PC-9 (cell line): ENCODE measurements around the gene WDFY3. TPM values are rescaled to one million over a fixed set of nuclear protein-coding genes. Genes with fewer than 3 reads are reported as not detected.

ENCODE experiments used
- BruUV-seq: library from RNA; stranded (reverse); fragments of 400-500 nt; replicated peaks from 2 replicates; lab custom pipeline; 2021; lab: Mats Ljungman, UMichigan
- CTCF ChIA-PET: fragments of 300-600 bp; sonication (Branson Sonifier 250); formaldehyde crosslinking; loops from one replicate; lab custom pipeline; 2022; ENCODE audit warnings: antibody characterized with exemption; lab: Charles Lee
- POLR2A ChIA-PET: fragments of 300-600 bp; sonication (Branson Sonifier 250); formaldehyde crosslinking; loops from one replicate; lab custom pipeline; 2022; ENCODE audit warnings: antibody characterized with exemption; ENCODE audit not compliant: unreplicated experiment; lab: Charles Lee
- DNase-seq, 2 experiments: peaks; one replicate each; pipeline versions ENCODE4 v3.0.0 to v3.0.0-alpha.2; 2015 to 2022; ENCODE audit warnings: mixed read lengths in 1 of 2
- H2AFZ ChIP-seq: fragments of 200-600 bp; sonication (generic); 2 replicates; pipeline ENCODE4 v1.8.1; 2017; ENCODE audit warnings: antibody characterized with exemption
- H3F3A ChIP-seq: fragments of 200-600 bp; sonication (generic); 2 replicates; pipeline ENCODE4 v1.8.1; 2017; ENCODE audit warnings: antibody characterized with exemption, mild to moderate bottlenecking, low read depth; ENCODE audit not compliant: insufficient read depth
- H3K27ac ChIP-seq: fragments of 200-600 bp; sonication (generic); 2 replicates; pipeline ENCODE4 v1.6.1; 2016; ENCODE audit warnings: mixed run types
- H3K27me3 ChIP-seq: fragments of 200-600 bp; sonication (generic); 2 replicates; pipeline ENCODE4 v1.6.1; 2016; ENCODE audit warnings: low read depth, mixed run types; ENCODE audit not compliant: insufficient read depth
- H3K36me3 ChIP-seq: fragments of 200-600 bp; sonication (generic); 2 replicates; pipeline ENCODE4 v1.6.1; 2016; ENCODE audit warnings: low read depth, mixed run types
- H3K4me1 ChIP-seq: fragments of 200-600 bp; sonication (generic); replicated peaks from 2 replicates; pipeline ENCODE4 v1.6.1; 2016; ENCODE audit warnings: mixed run types; ENCODE audit not compliant: insufficient read depth
- H3K4me2 ChIP-seq: fragments of 200-600 bp; sonication (generic); 2 replicates; pipeline ENCODE4 v1.6.1; 2017; ENCODE audit warnings: mixed run types
- H3K4me3 ChIP-seq: fragments of 200-600 bp; sonication (generic); 2 replicates; pipeline ENCODE4 v1.6.1; 2016; ENCODE audit warnings: mixed run types
- H3K79me2 ChIP-seq: fragments of 200-600 bp; sonication (generic); 2 replicates; pipeline ENCODE4 v1.6.1; 2017; ENCODE audit warnings: low read depth, mixed run types
- H3K9me2 ChIP-seq: fragments of 200-600 bp; sonication (generic); 2 replicates; pipeline ENCODE4 v1.8.1; 2017; ENCODE audit warnings: mild to moderate bottlenecking; ENCODE audit not compliant: insufficient read depth
- H3K9me3 ChIP-seq: fragments of 200-600 bp; sonication (generic); 2 replicates; pipeline ENCODE4 v1.8.1; 2016; ENCODE audit warnings: low read depth; ENCODE audit not compliant: insufficient read depth
- H4K20me1 ChIP-seq: fragments of 200-600 bp; sonication (generic); 2 replicates; pipeline ENCODE4 v1.8.1; 2017; ENCODE audit not compliant: insufficient read depth
- CTCF ChIP-seq: fragments of 200-600 bp; sonication (generic); conservative IDR thresholded peaks from 2 replicates; pipeline ENCODE4 v1.6.1; 2017; ENCODE audit warnings: mixed run types, antibody characterized with exemption, mild to moderate bottlenecking, moderate library complexity
- EZH2 ChIP-seq: fragments of 200-600 bp; sonication (generic); IDR thresholded peaks from 2 replicates; pipeline ENCODE4 v1.8.0; 2017; ENCODE audit warnings: antibody characterized with exemption, low read depth
- intact Hi-C: fragments of 100-400 bp; cut with micrococcal nuclease; formaldehyde crosslinking; loops from one replicate; pipeline ENCODE4 v1.10.0; 2022; ENCODE audit not compliant: unreplicated experiment
- total RNA-seq: library from RNA; stranded (reverse); gene quantifications from 2 replicates; pipeline ENCODE4 v1.2.3, GENCODE V29; 2021

The WDFY3 gene
- total RNA-seq, 1 experiment from 2014 or later = 35.4 TPM

- Histone ChIP-seq H3K9me3 (no peaks in the 10 kb centered on the region), H2AFZ (no peak overlapping the region), H3K27ac (no peak overlapping the region), H3F3A (peaks cover 12% of the 10 kb centered on the region; the same call in 1 of the 2 replicates), H3K4me2 (no peak overlapping the region), H3K36me3 (no peaks in the 10 kb centered on the region), H4K20me1 (no peaks in the 10 kb centered on the region), H3K27me3 (no peaks in the 10 kb centered on the region), H3K9me2 (no peaks in the 10 kb centered on the region), H3K4me1 (peaks cover 20% of the 10 kb centered on the region), H3K79me2 (no peaks in the 10 kb centered on the region), H3K4me3 (no peak overlapping the region)
- no peak for TF ChIP-seq EZH2
- no peak for TF ChIP-seq CTCF
- BruUV-seq = no TSS peak
- ChIA-PET POLR2A (no interaction called here), CTCF (no interaction called here)
- DNase-seq = no peak
- intact Hi-C loops = no loop called here
These were observed 288.5 kb downstream of the WDFY3 start for GRCh38 chr4:84677995-84678394.

GRCh38 chr4:84677093-84677492 is 289.4 kb downstream of the WDFY3 start:
- Histone ChIP-seq H3K36me3 (0 out of 2 replicates have a peak, but pooled peaks cover 4% of the 10 kb centered on the region), H2AFZ (no peak overlapping the region), H3F3A (peaks cover 13% of the 10 kb centered on the region; the same call in 1 of the 2 replicates), H3K27ac (no peak overlapping the region), H3K9me2 (no peaks in the 10 kb centered on the region), H3K4me3 (no peak overlapping the region), H3K4me1 (peaks cover 17% of the 10 kb centered on the region), H3K27me3 (no peaks in the 10 kb centered on the region), H3K4me2 (no peak overlapping the region), H3K9me3 (no peaks in the 10 kb centered on the region), H3K79me2 (no peaks in the 10 kb centered on the region), H4K20me1 (no peaks in the 10 kb centered on the region)
- intact Hi-C loops = no loop called here
- no peak for DNase-seq
- ChIA-PET CTCF (interaction anchor here (0.6 kb wide), 1 partner anchor 1072 kb away, joined by 3 read pairs; no protein-coding TSS in a partner anchor), POLR2A (no interaction called here)
- TF ChIP-seq EZH2 (no peak), CTCF (no peak)
- BruUV-seq = no TSS peak

- Histone ChIP-seq H3K9me2 (no peaks in the 10 kb centered on the region), H3K9me3 (no peaks in the 10 kb centered on the region), H3K27ac (peak overlapping the region; percentile 46; the same call in 1 of the 2 replicates), H3K4me3 (no peak overlapping the region), H4K20me1 (no peaks in the 10 kb centered on the region), H2AFZ (no peak overlapping the region), H3F3A (peaks cover 13% of the 10 kb centered on the region; the same call in 1 of the 2 replicates), H3K27me3 (no peaks in the 10 kb centered on the region), H3K4me1 (peaks cover 11% of the 10 kb centered on the region), H3K4me2 (0 out of 2 replicates have a peak overlapping the region, but pooled peaks have one; percentile 17), H3K36me3 (0 out of 2 replicates have a peak, but pooled peaks cover 4% of the 10 kb centered on the region), H3K79me2 (no peaks in the 10 kb centered on the region)
- intact Hi-C loops = no loop called here
- ChIA-PET POLR2A (interaction anchor here (1.0 kb wide), 1 partner anchor 780 kb away, joined by 3 read pairs; no protein-coding TSS in a partner anchor), CTCF (no interaction called here)
- no TSS peak for BruUV-seq
- TF ChIP-seq EZH2 (no peak), CTCF (no peak)
- peak in 1 of 2 experiments; percentile 58 for DNase-seq
These were observed 292.8 kb downstream of the WDFY3 start for GRCh38 chr4:84673475-84674240.
